RWPE2 (cell line): ENCODE results near the gene DCBLD1.

ENCODE experiments used
- ATAC-seq: fragments of 200-7000 bp; cut with Tn5 transposase; 3 replicates; pipeline ENCODE4 v1.9.1; 2021; ENCODE audit warnings: low read depth
- DNase-seq: peaks from one replicate; pipeline ENCODE4 v3.0.0-alpha.2; 2020; ENCODE audit warnings: low spot score
- H3K27ac ChIP-seq: fragments of 450-650 bp; 2 replicates; pipeline ENCODE4 v1.5.1; 2017; ENCODE audit warnings: mild to moderate bottlenecking; ENCODE audit not compliant: poor library complexity, severe bottlenecking
- H3K27me3 ChIP-seq: fragments of 250-450 bp; sonication (Bioruptor Pico); 2 replicates; pipeline ENCODE4 v1.5.1; 2021; ENCODE audit warnings: mild to moderate bottlenecking, moderate library complexity; ENCODE audit not compliant: insufficient read depth, poor library complexity, severe bottlenecking
- H3K36me3 ChIP-seq: fragments of 250-450 bp; sonication (Bioruptor Pico); 2 replicates; pipeline ENCODE4 v1.5.1; 2020; ENCODE audit warnings: low read depth, mild to moderate bottlenecking, moderate library complexity
- H3K4me1 ChIP-seq: fragments of 250-450 bp; sonication (Bioruptor Pico); 2 replicates; pipeline ENCODE4 v1.5.1; 2021; ENCODE audit warnings: mild to moderate bottlenecking, moderate library complexity; ENCODE audit not compliant: insufficient read depth, poor library complexity, severe bottlenecking
- H3K4me3 ChIP-seq: fragments of 250-450 bp; sonication (Bioruptor Pico); 2 replicates; pipeline ENCODE4 v1.5.1; 2021; ENCODE audit warnings: mild to moderate bottlenecking, moderate library complexity; ENCODE audit not compliant: severe bottlenecking
- H3K9me3 ChIP-seq: fragments of 250-450 bp; sonication (Bioruptor Pico); 2 replicates; pipeline ENCODE4 v1.5.1; 2021; ENCODE audit warnings: mild to moderate bottlenecking, moderate library complexity; ENCODE audit not compliant: severe bottlenecking
- TF ChIP-seq, protein P1 (sequence below): fragments of 450-650 bp; IDR thresholded peaks from one replicate; pipeline ENCODE4 v1.5.1; 2017; ENCODE audit warnings: mild to moderate bottlenecking, moderate library complexity; ENCODE audit not compliant: poor library complexity, severe bottlenecking

Gene DCBLD1

DNA sequence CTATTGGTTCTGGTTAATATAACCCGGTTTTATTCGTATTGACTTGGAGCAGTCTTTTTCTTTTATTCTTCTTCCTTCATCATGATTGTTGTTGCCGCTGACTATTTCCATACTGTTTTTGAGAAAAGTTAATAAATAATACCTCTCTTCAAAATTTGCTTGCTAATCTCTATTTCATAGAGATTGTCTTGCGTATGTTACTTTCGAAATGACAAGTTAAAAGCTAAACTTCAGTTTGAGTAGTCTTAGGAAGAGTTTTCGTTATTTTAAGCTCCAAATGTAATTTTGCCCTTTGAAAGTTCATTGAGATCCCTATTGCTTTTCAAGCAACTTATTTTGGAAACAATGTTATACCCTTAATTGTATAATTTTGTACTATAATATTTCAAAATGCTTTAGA lies 36.4 kb downstream of the DCBLD1 start:
- Histone ChIP-seq H3K36me3 (peaks cover 94% of the 10 kb centered on the region), H3K4me1 (no peaks in the 10 kb centered on the region), H3K27ac (no peak overlapping the region), H3K27me3 (no peaks in the 10 kb centered on the region), H3K4me3 (no peak overlapping the region), H3K9me3 (no peaks in the 10 kb centered on the region)
- ATAC-seq (no peak), DNase-seq (no peak)
- TF ChIP-seq, protein P1, sequence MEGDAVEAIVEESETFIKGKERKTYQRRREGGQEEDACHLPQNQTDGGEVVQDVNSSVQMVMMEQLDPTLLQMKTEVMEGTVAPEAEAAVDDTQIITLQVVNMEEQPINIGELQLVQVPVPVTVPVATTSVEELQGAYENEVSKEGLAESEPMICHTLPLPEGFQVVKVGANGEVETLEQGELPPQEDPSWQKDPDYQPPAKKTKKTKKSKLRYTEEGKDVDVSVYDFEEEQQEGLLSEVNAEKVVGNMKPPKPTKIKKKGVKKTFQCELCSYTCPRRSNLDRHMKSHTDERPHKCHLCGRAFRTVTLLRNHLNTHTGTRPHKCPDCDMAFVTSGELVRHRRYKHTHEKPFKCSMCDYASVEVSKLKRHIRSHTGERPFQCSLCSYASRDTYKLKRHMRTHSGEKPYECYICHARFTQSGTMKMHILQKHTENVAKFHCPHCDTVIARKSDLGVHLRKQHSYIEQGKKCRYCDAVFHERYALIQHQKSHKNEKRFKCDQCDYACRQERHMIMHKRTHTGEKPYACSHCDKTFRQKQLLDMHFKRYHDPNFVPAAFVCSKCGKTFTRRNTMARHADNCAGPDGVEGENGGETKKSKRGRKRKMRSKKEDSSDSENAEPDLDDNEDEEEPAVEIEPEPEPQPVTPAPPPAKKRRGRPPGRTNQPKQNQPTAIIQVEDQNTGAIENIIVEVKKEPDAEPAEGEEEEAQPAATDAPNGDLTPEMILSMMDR, result no peak

DNA sequence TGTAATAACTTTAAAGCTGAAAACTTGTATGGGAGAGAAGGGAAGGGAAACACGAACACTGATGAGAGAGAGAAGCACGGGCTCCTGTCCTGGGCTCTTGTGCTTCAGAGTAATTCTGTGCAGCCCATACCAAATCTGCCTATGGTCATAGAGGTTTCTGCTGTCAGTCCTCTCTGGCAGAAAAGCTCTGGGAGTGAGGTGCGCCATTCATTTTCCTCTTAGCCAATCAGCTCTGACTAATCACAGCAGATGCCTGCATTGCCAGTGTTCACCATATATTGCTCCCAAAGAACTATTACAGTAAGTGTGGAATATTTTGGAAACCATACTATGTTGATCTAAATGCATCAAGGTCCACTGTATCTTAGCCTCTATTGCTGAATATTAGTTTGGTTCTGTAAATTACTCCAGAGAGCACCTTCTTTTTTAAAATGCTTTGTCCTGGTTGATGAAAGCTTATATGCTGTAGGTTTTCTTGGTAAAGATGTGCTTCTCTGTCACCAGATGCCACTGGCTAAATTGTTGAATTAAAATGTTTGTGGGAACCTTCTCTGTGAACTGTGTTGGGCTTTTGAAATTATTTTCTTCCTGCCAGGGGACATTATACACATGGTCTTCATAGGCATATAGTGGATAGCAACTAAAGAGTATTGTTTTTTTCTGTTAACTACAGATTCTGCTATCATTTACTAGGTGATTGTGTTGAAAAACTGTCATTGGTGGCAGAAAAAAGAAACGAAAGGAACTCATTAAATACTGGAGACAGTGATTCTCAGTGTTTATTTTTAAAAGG lies 38.3 kb downstream of the DCBLD1 start:
- ATAC-seq (no peak), DNase-seq (no peak)
- H3K4me3 ChIP-seq, result no peak overlapping the region
- no peak overlapping the region for H3K27ac ChIP-seq
- H3K9me3 ChIP-seq, result no peaks in the 10 kb centered on the region
- H3K27me3 ChIP-seq, result no peaks in the 10 kb centered on the region
- TF ChIP-seq, protein P1, result no peak
- no peaks in the 10 kb centered on the region for H3K4me1 ChIP-seq
- peaks cover 95% of the 10 kb centered on the region for H3K36me3 ChIP-seq

DNA sequence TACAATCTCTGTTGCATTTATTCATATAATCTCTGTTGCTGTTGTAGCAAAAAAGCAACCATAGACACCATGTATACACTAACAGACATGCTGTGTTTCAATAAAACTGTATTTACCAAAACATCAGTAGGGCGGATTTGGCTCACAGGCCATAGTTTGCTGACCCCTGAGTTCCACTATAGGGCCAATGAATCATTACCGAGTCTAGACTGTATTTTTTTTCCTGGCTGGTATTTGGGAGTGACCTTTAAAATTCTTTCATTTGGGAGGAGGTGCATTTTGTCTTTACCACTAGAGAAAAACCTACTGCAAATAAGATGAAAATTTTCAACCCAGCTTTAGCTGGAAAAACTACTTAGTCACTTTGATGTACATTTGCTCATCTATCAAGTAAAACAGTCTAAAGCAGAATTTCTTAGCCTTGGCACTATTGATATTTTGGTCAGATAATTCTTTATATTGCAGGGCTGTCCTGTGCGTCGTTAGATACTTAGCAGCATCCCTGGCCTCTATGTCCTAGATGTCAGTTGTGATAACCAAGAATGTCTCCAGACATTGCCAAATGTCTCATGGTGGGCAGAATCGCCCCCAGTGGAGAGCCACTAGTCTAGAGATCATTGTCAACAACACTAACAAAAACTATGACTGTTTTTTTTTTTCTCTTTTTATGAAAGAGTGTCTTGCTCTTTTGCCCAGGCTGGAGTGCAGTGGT lies 39.5 kb downstream of the DCBLD1 start:
- Histone ChIP-seq H3K27ac (no peak overlapping the region), H3K27me3 (no peaks in the 10 kb centered on the region), H3K9me3 (no peaks in the 10 kb centered on the region), H3K36me3 (peaks cover 98% of the 10 kb centered on the region), H3K4me3 (no peak overlapping the region), H3K4me1 (no peaks in the 10 kb centered on the region)
- DNase-seq, result no peak
- no peak for ATAC-seq
- TF ChIP-seq, protein P1, result no peak

DNA sequence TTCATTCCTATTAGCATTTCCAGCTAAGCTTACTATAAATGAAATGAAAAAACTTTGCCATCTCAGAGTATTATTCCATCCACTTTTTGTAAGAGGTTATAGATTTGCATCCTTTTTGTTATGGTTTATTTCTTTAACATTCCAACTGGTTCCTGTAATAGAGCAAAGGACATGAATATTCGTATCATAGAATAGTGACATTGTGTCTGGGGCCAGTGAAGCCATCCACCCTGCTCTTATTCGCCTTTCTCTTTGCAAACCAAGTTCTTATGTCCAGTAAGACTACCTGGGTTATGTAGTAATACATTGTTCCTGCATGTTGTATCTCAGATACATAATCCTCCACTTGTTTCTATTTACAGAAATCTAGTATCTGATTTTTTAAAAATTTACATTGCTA lies 43.1 kb downstream of the DCBLD1 start:
- Histone ChIP-seq H3K9me3 (no peaks in the 10 kb centered on the region), H3K36me3 (peaks cover 87% of the 10 kb centered on the region), H3K27ac (no peak overlapping the region), H3K27me3 (no peaks in the 10 kb centered on the region), H3K4me3 (no peak overlapping the region), H3K4me1 (no peaks in the 10 kb centered on the region)
- ATAC-seq, result no peak
- DNase-seq, result no peak
- TF ChIP-seq, protein P1, result no peak
